Urinary bladder (tissue), 4 donors: ENCODE measurements around the gene CEACAM3. TPM values are rescaled to one million over a fixed set of nuclear protein-coding genes. Genes with fewer than 3 reads are reported as not detected.

Experiments
- DNase-seq: peaks from one replicate; pipeline ENCODE4 v3.0.0-alpha.2; 2015; ENCODE audit errors: extremely low spot score
- H3K27ac ChIP-seq: one replicate; pipeline ENCODE4 v1.5.1; 2013; ENCODE audit warnings: low read depth, mild to moderate bottlenecking, moderate library complexity
- H3K36me3 ChIP-seq: one replicate; pipeline ENCODE4 v1.6.1; 2013; ENCODE audit warnings: mild to moderate bottlenecking, moderate library complexity; ENCODE audit not compliant: insufficient read depth
- H3K4me1 ChIP-seq: one replicate; pipeline ENCODE4 v1.6.1; 2013; ENCODE audit warnings: mild to moderate bottlenecking, moderate library complexity; ENCODE audit not compliant: insufficient read depth
- H3K4me3 ChIP-seq: one replicate; pipeline ENCODE4 v1.5.1; 2013; ENCODE audit warnings: low read depth, low read length
- WGBS: extraction: QIAGEN DNeasy Blood & Tissue Kit; methylation state at CpG from one replicate; pipeline ENCODE4 v1.1.7; 2013; 5-methylcytosine and 5-hydroxymethylcytosine counted together
- polyA plus RNA-seq: library from polyadenylated mRNA; stranded (reverse); fragments of 200-250 nt; gene quantifications from one replicate; pipeline ENCODE4 v1.2.3, GENCODE V29; 2013
- total RNA-seq: library from RNA; depleted of rRNA; stranded (reverse); fragments of >200 nt; gene quantifications from one replicate; pipeline ENCODE4 v1.2.3, GENCODE V29; 2014
- donor health status: healthy with polysubstance abuse.
- donor health status: healthy.

Gene CEACAM3
- total and polyA plus RNA-seq, 2 donors = not detected

- 50% methylated on average over 2 of the region's 2 CpGs for WGBS
- H3K27ac ChIP-seq = no peak overlapping the region
Observed at GRCh38 chr19:41801792-41802211, 5.4 kb downstream of the CEACAM3 start.

GRCh38 chr19:41802770-41803169, 6.4 kb downstream of the CEACAM3 start:
- Histone ChIP-seq H3K4me3 (no peak overlapping the region), H3K4me1 (no peaks in the 10 kb centered on the region), H3K27ac (no peak overlapping the region), H3K36me3 (no peaks in the 10 kb centered on the region)
- 78% methylated on average over 2 of the region's 2 CpGs for WGBS
- no peak for DNase-seq

More at GRCh38 chr19:41801792-41802211, 5.4 kb downstream of the CEACAM3 start:
- H3K36me3 ChIP-seq = no peaks in the 10 kb centered on the region
- no peaks in the 10 kb centered on the region for H3K4me1 ChIP-seq
- H3K4me3 ChIP-seq = no peak overlapping the region
- DNase-seq = no peak

- no peaks in the 10 kb centered on the region for H3K4me1 ChIP-seq
- H3K36me3 ChIP-seq = no peaks in the 10 kb centered on the region
- 86% methylated on average over 3 of the region's 3 CpGs for WGBS
- no peak overlapping the region for H3K27ac ChIP-seq
- H3K4me3 ChIP-seq = no peak overlapping the region
- DNase-seq = no peak
Observed at GRCh38 chr19:41804336-41804735, 7.9 kb downstream of the CEACAM3 start.

- DNase-seq = no peak
Observed at GRCh38 chr19:41807176-41807575, 10.8 kb downstream of the CEACAM3 start.

GRCh38 chr19:41808663-41809566, 12.5 kb downstream of the CEACAM3 start:
- H3K36me3 ChIP-seq = no peaks in the 10 kb centered on the region
- no peak overlapping the region for H3K27ac ChIP-seq
- DNase-seq = no peak
- no peak overlapping the region for H3K4me3 ChIP-seq
- 70% methylated on average over 16 of the region's 16 CpGs for WGBS
- H3K4me1 ChIP-seq = no peaks in the 10 kb centered on the region

More at GRCh38 chr19:41807176-41807575, 10.8 kb downstream of the CEACAM3 start:
- no peaks in the 10 kb centered on the region for H3K36me3 ChIP-seq
- H3K4me1 ChIP-seq = no peaks in the 10 kb centered on the region
- WGBS = 81% methylated on average over 3 of the region's 3 CpGs
- H3K4me3 ChIP-seq = no peak overlapping the region
- H3K27ac ChIP-seq = no peak overlapping the region

GRCh38 chr19:41810301-41810700, 13.9 kb downstream of the CEACAM3 start:
- H3K4me3 ChIP-seq = no peak overlapping the region
- H3K4me1 ChIP-seq = no peaks in the 10 kb centered on the region
- H3K36me3 ChIP-seq = no peaks in the 10 kb centered on the region
- no peak for DNase-seq
- no peak overlapping the region for H3K27ac ChIP-seq
- 55% methylated on average over 4 of the region's 4 CpGs for WGBS

- Histone ChIP-seq H3K27ac (no peak overlapping the region), H3K4me3 (no peak overlapping the region), H3K4me1 (no peaks in the 10 kb centered on the region), H3K36me3 (no peaks in the 10 kb centered on the region)
- no peak for DNase-seq
- WGBS = 52% methylated on average over 3 of the region's 3 CpGs
Observed at GRCh38 chr19:41811036-41811435, 14.6 kb downstream of the CEACAM3 start.

GRCh38 chr19:41811981-41812380, 15.6 kb downstream of the CEACAM3 start:
- H3K4me1 ChIP-seq = no peaks in the 10 kb centered on the region
- DNase-seq = no peak
- H3K36me3 ChIP-seq = no peaks in the 10 kb centered on the region
- H3K4me3 ChIP-seq = no peak overlapping the region
- 69% methylated on average over 3 of the region's 3 CpGs for WGBS
- no peak overlapping the region for H3K27ac ChIP-seq

- H3K4me3 ChIP-seq = no peak overlapping the region
- DNase-seq = no peak
- no peak overlapping the region for H3K27ac ChIP-seq
- no peaks in the 10 kb centered on the region for H3K36me3 ChIP-seq
- H3K4me1 ChIP-seq = no peaks in the 10 kb centered on the region
- 54% methylated on average over 4 of the region's 4 CpGs for whole genome bisulfite sequencing
Observed at GRCh38 chr19:41813911-41814310, 17.5 kb downstream of the CEACAM3 start.

GRCh38 chr19:41815301-41815700, 18.9 kb downstream of the CEACAM3 start:
- H3K36me3 ChIP-seq = no peaks in the 10 kb centered on the region
- H3K4me1 ChIP-seq = no peaks in the 10 kb centered on the region
- no peak overlapping the region for H3K4me3 ChIP-seq
- 71% methylated on average over 4 of the region's 4 CpGs for WGBS
- no peak overlapping the region for H3K27ac ChIP-seq
- no peak for DNase-seq

- no peaks in the 10 kb centered on the region for H3K4me1 ChIP-seq
- 63% methylated on average over 2 of the region's 2 CpGs for WGBS
- H3K27ac ChIP-seq = no peak overlapping the region
- no peak for DNase-seq
- H3K4me3 ChIP-seq = no peak overlapping the region
- H3K36me3 ChIP-seq = no peaks in the 10 kb centered on the region
Observed at GRCh38 chr19:41816761-41817160, 20.4 kb downstream of the CEACAM3 start.

GRCh38 chr19:41821003-41821735, 24.8 kb downstream of the CEACAM3 start:
- no peaks in the 10 kb centered on the region for H3K4me1 ChIP-seq
- no peaks in the 10 kb centered on the region for H3K36me3 ChIP-seq
- no peak for DNase-seq
- no peak overlapping the region for H3K27ac ChIP-seq
- 38% methylated on average over 12 of the region's 12 CpGs for WGBS
- no peak overlapping the region for H3K4me3 ChIP-seq

- Histone ChIP-seq H3K4me3 (no peak overlapping the region), H3K4me1 (no peaks in the 10 kb centered on the region), H3K27ac (no peak overlapping the region), H3K36me3 (no peaks in the 10 kb centered on the region)
- WGBS = 51% methylated on average over 13 of the region's 13 CpGs
- no peak for DNase-seq
Observed at GRCh38 chr19:41837981-41838708, 41.8 kb downstream of the CEACAM3 start.
